ES-I3 (cell line): ENCODE data around the gene ERBB4.

Experiments
- H3K36me3 ChIP-seq: 2 replicates; pipeline ENCODE4 v1.6.1; 2013; ENCODE audit warnings: mild to moderate bottlenecking, low read length, control low read depth, moderate library complexity; ENCODE audit not compliant: insufficient read depth
- H3K4me1 ChIP-seq: 2 replicates; pipeline ENCODE4 v1.6.1; 2013; ENCODE audit warnings: mild to moderate bottlenecking, control low read depth, low read length; ENCODE audit not compliant: insufficient read depth
- H3K9ac ChIP-seq: 2 replicates; pipeline ENCODE4 v1.6.1; 2013; ENCODE audit warnings: low read depth, mild to moderate bottlenecking, low read length, moderate library complexity
- H3K9me3 ChIP-seq: 2 replicates; pipeline ENCODE4 v1.6.1; 2013; ENCODE audit warnings: mild to moderate bottlenecking, low read length, moderate library complexity; ENCODE audit not compliant: control insufficient read depth, insufficient read depth

The ERBB4 gene

DNA sequence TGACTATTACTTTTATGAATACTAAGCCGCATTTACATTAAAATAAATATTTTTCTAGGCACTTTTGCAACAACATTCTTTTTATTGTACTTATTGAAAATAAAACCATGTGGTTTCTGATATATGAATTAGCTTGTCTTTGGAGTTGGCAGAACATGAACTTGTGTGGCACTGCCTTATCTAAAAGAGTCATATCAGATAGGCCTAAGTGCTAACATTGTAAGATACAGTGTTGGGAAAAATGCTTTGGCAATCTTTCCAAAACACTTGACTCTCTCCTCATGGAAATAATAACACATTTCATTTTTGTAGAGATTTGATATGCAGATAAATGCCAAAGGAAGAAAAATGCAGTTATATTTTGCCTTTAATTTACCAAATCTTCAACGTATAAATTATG is 191.7 kb downstream of the ERBB4 start:
- Histone ChIP-seq H3K9me3 (no peaks in the 10 kb centered on the region), H3K36me3 (no peaks in the 10 kb centered on the region), H3K4me1 (peaks cover 2% of the 10 kb centered on the region; the same call in 1 of the 2 replicates), H3K9ac (no peak overlapping the region)

DNA sequence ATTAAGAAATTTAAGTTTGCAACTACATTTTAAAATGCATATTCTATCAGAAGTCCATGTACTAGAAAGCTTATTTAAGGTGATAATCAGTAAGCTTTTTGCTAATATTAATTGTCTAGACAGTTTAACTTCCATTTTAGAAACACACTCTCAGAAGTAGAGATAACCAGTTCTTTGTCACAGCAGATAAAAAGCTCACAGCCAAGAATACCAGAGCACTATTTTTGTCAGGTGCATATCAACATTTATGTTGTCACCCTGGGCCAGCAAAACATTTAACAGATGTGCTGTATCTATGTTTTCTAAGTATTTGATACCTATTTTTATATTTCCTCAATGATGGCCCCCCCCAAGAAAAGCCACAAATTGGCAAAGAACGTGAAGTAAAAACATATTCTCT is 192.6 kb downstream of the ERBB4 start:
- no peaks in the 10 kb centered on the region for H3K9me3 ChIP-seq
- no peak overlapping the region for H3K9ac ChIP-seq
- peaks cover 2% of the 10 kb centered on the region; the same call in 1 of the 2 replicates for H3K4me1 ChIP-seq
- no peaks in the 10 kb centered on the region for H3K36me3 ChIP-seq

GRCh38 chr2:212344131-212344530 is 194.5 kb downstream of the ERBB4 start:
- Histone ChIP-seq H3K36me3 (no peaks in the 10 kb centered on the region), H3K4me1 (peaks cover 2% of the 10 kb centered on the region; the same call in 1 of the 2 replicates), H3K9ac (no peak overlapping the region), H3K9me3 (no peaks in the 10 kb centered on the region)

GRCh38 chr2:212343167-212343566 is 195.4 kb downstream of the ERBB4 start:
- H3K36me3 ChIP-seq = no peaks in the 10 kb centered on the region
- H3K9me3 ChIP-seq = no peaks in the 10 kb centered on the region
- H3K9ac ChIP-seq = no peak overlapping the region
- H3K4me1 ChIP-seq = peaks cover 2% of the 10 kb centered on the region; the same call in 1 of the 2 replicates

DNA sequence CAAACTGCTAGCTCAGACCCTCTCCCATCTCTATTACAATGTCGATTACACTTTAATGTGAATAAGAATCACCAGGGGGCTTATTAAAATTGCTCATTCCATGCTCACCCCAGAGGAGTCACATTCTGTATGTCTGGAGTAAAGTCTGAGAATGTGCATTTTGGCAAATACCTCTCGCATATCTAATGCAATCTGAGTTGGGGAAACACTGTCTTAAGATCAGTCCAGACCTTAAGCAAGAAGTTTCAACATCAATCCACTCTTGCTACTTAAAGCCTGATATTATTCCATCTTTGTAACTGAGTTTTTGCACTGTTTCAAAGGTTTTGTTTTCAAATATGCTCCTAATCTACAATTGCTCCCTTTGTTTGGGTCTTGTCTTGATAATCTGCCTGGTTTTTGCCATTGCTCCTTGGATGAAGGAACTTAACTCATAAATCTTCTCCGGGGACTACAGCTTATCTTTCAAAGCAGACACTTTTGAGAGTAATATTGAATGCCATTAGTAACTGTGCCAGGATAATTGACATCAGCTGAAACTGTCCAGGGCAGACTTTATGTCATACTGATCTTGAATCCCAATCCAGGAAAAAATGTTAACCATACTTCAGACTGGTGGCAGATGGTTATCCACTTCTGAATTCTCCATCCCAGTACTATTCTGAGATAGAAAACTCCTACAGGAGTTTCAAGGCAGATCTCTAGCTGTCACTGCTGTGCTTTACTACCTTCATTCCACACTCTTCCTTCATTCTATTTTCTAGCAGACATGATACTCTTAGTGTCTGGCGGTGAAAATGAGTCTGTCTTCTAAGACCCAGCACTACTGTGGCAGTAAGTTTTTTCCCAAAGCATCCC is 200.9 kb downstream of the ERBB4 start:
- Histone ChIP-seq H3K36me3 (no peaks in the 10 kb centered on the region), H3K9me3 (no peaks in the 10 kb centered on the region), H3K9ac (no peak overlapping the region), H3K4me1 (no peaks in the 10 kb centered on the region)

- Histone ChIP-seq H3K9ac (no peak overlapping the region), H3K4me1 (no peaks in the 10 kb centered on the region), H3K36me3 (no peaks in the 10 kb centered on the region)
These were observed 201.6 kb downstream of the ERBB4 start for GRCh38 chr2:212337036-212337435.

DNA sequence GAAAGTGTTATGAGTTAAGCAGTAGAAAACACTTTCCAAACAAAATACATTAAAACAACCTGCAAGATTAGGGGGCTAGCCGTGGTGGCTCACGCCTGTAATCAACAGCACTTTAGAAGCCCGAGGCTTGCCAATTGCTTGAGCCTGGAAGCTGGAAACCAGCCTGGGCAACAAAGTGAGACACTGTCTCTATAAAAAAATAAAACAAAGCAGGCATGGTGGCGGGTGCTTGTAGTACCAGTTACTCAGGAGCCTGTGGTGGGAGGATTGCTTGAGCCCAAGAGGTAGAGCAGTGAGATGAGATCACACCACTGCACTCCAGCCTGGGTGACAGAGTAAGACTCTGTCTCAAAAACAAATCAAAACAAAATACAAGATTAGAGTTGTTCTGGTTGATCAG is 208.3 kb downstream of the ERBB4 start:
- Histone ChIP-seq H3K36me3 (no peaks in the 10 kb centered on the region), H3K9ac (no peak overlapping the region), H3K9me3 (no peaks in the 10 kb centered on the region)

More at GRCh38 chr2:212337036-212337435, 201.6 kb downstream of the ERBB4 start:
- no peaks in the 10 kb centered on the region for H3K9me3 ChIP-seq

DNA sequence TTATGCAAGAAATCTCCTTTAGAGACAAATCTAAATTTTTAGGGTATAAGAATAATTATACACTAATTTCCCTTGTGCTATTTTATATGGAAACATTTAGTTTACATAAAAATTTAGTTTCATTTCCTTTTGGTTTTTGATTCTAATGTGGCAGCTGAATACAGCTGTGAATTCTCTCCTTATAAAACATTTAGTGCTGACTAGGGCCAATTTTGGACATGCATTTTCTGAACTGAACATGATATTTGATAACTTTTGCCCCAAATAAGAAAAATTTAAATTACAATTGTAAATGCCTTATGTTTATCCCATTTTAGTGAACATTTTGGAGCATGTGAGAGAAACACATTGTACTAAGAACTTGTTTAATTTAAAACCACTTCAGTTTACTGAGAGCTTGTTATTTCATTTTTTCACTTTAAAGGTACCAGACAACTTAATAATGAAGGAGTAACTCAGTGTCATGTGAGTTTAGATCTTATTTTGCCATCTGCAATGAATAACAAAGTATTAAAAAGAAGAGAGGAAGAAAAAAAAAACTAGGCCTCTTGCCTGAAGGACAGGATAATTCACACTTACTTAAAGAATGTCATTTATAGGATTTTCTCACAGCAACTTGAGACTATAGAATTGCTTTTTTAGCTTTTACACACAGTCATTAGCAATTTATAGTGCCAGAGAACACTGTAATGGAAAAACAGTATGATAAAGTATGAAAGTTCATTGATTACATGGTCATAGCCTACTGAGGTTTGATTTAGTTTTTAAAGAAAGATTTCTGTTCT is 209.7 kb downstream of the ERBB4 start:
- H3K4me1 ChIP-seq = no peaks in the 10 kb centered on the region
- H3K36me3 ChIP-seq = no peaks in the 10 kb centered on the region
- no peak overlapping the region for H3K9ac ChIP-seq
- no peaks in the 10 kb centered on the region for H3K9me3 ChIP-seq

More for the DNA sequence above, 208.3 kb downstream of the ERBB4 start:
- H3K4me1 ChIP-seq = no peaks in the 10 kb centered on the region

GRCh38 chr2:212328136-212328535 is 210.5 kb downstream of the ERBB4 start:
- H3K36me3 ChIP-seq = no peaks in the 10 kb centered on the region
- no peaks in the 10 kb centered on the region for H3K9me3 ChIP-seq
- H3K9ac ChIP-seq = no peak overlapping the region
- H3K4me1 ChIP-seq = no peaks in the 10 kb centered on the region

DNA sequence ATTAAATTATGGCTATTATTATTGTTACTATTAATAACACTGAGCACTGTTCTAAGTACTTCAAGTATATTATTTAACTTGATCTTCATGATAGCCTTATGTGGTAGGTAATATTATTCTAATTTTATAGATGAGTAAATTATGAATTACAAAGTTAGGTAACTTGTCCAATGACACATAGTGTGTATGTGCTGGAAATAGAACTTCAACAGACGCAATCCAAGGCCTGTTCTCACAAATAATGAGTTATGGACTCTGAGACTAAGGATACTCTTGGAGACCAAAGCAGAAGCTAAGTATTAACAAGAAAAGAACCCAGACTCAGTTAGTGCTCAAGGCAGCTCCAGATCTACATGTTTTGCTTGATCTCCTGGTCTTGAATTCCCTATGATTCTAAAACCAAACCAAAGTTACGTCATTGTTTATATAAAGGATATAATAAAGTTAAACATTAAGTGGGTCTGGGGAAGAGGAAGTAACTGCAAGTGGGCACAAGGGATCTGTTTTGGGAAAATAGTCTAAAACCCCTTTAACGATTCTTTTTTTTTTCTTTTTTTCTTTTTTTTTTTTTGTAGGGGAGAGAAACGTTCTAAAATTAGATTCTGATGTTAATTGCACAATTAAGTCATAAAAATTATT is 211.3 kb downstream of the ERBB4 start:
- Histone ChIP-seq H3K4me1 (no peaks in the 10 kb centered on the region), H3K9me3 (no peaks in the 10 kb centered on the region), H3K9ac (no peak overlapping the region), H3K36me3 (no peaks in the 10 kb centered on the region)

- Histone ChIP-seq H3K36me3 (no peaks in the 10 kb centered on the region), H3K4me1 (no peaks in the 10 kb centered on the region), H3K9me3 (no peaks in the 10 kb centered on the region), H3K9ac (no peak overlapping the region)
These were observed 220.0 kb downstream of the ERBB4 start for GRCh38 chr2:212318636-212319035.

DNA sequence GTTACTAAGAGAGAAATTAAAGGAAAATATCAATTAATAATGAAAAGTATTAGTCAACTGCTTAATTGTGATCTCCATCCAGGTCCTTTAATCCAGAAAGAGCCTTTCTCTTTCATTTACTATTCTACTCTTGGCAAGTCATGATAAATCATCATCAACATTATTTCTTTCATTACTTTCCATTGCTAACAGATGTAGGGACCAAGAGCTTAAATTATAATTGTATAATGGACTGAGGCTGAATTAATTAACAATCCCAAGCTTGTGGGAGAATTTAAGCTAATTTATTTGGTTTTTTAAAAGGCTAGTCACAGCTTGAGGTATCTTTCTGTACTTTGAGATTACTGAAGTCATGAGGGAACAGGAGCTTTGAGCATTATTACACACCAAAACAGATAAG is 223.9 kb downstream of the ERBB4 start:
- Histone ChIP-seq H3K36me3 (no peaks in the 10 kb centered on the region), H3K9ac (no peak overlapping the region), H3K9me3 (no peaks in the 10 kb centered on the region), H3K4me1 (no peaks in the 10 kb centered on the region)

GRCh38 chr2:212311807-212312404 is 226.7 kb downstream of the ERBB4 start:
- Histone ChIP-seq H3K4me1 (no peaks in the 10 kb centered on the region), H3K9me3 (no peaks in the 10 kb centered on the region), H3K9ac (no peak overlapping the region), H3K36me3 (no peaks in the 10 kb centered on the region)

DNA sequence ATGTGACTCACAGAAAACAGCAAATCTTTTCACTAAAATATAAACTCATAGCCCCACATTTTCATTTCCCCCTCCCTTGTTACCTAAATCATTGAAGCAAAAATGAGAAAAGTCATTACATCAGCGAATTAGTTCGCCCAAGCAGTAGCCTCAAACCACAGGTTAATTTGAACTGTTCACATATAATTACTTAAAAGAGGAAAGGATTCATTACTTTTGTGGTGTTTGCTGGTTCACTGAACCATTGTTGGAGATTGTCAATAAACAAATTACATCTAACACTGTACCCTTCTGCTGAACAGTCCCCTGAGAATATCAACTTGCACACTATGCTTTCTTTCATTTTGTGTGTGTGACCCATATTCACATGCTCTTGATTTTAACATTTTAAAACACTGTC is 238.7 kb downstream of the ERBB4 start:
- Histone ChIP-seq H3K4me1 (no peaks in the 10 kb centered on the region), H3K36me3 (no peaks in the 10 kb centered on the region), H3K9me3 (no peaks in the 10 kb centered on the region), H3K9ac (no peak overlapping the region)
